Measurements from ENCODE around the gene RAPGEF1.
"Not testable (repeated sequence)": the region's sequence is repeated elsewhere in the genome, so short reads cannot be mapped to it uniquely, and the experiment has no call there.

Gene RAPGEF1

GRCh38 chr9:131668439-131669268, 71.2 kb downstream of the RAPGEF1 start:
- peak; percentile 68 for DNase-seq (ENCODE audit: low read depth)

- no peak for DNase-seq (ENCODE audit: low read depth)
Measured at GRCh38 chr9:131668057-131668438, 71.8 kb downstream of the RAPGEF1 start.

- peak; percentile 55 for DNase-seq (ENCODE audit: low read depth)
Measured at GRCh38 chr9:131667576-131667975, 72.3 kb downstream of the RAPGEF1 start.

- no peak for DNase-seq (ENCODE audit: low read depth)
Measured at GRCh38 chr9:131666774-131667173, 73.1 kb downstream of the RAPGEF1 start.

GRCh38 chr9:131666029-131666428, 73.8 kb downstream of the RAPGEF1 start:
- no peak for DNase-seq (ENCODE audit: low read depth)

- DNase-seq (ENCODE audit: low read depth): no peak
Measured at GRCh38 chr9:131663288-131663687, 76.6 kb downstream of the RAPGEF1 start.

GRCh38 chr9:131662289-131662621, 77.6 kb downstream of the RAPGEF1 start:
- DNase-seq (ENCODE audit: low read depth): not testable (repeated sequence)

- peak; percentile 67 for DNase-seq (ENCODE audit: low read depth)
Measured at GRCh38 chr9:131661568-131662288, 78.1 kb downstream of the RAPGEF1 start.

GRCh38 chr9:131660466-131661405, 79.1 kb downstream of the RAPGEF1 start:
- DNase-seq (ENCODE audit: low read depth): no peak

GRCh38 chr9:131658377-131659129, 81.3 kb downstream of the RAPGEF1 start:
- DNase-seq (ENCODE audit: low read depth): no peak

- no peak for DNase-seq (ENCODE audit: low read depth)
Measured at GRCh38 chr9:131657940-131658339, 81.9 kb downstream of the RAPGEF1 start.

GRCh38 chr9:131657456-131657855, 82.4 kb downstream of the RAPGEF1 start:
- DNase-seq (ENCODE audit: low read depth): no peak

- DNase-seq (ENCODE audit: low read depth): no peak
Measured at GRCh38 chr9:131657037-131657377, 82.9 kb downstream of the RAPGEF1 start.

- DNase-seq (ENCODE audit: low read depth): peak; percentile 41
Measured at GRCh38 chr9:131656356-131657036, 83.4 kb downstream of the RAPGEF1 start.

GRCh38 chr9:131654369-131654768, 85.5 kb downstream of the RAPGEF1 start:
- not testable (repeated sequence) for DNase-seq (ENCODE audit: low read depth)

GRCh38 chr9:131651599-131651998, 88.3 kb downstream of the RAPGEF1 start:
- DNase-seq (ENCODE audit: low read depth): no peak

GRCh38 chr9:131651160-131651559, 88.7 kb downstream of the RAPGEF1 start:
- no peak for DNase-seq (ENCODE audit: low read depth)

GRCh38 chr9:131650254-131650653, 89.6 kb downstream of the RAPGEF1 start:
- no peak for DNase-seq (ENCODE audit: low read depth)

- DNase-seq (ENCODE audit: low read depth): no peak
Measured at GRCh38 chr9:131649646-131650045, 90.2 kb downstream of the RAPGEF1 start.

- DNase-seq (ENCODE audit: low read depth): no peak
Measured at GRCh38 chr9:131645078-131645776, 94.6 kb downstream of the RAPGEF1 start.
